NB4 (cell line): ENCODE data around the gene MACROD2.

Experiments
- CTCF ChIP-seq: IDR thresholded peaks from one replicate; pipeline ENCODE4 v1.5.1; 2012; ENCODE audit warnings: low read depth, low read length
- POLR2A ChIP-seq: IDR thresholded peaks from 2 replicates; pipeline ENCODE4 v1.6.1; 2011; ENCODE audit warnings: mild to moderate bottlenecking; ENCODE audit not compliant: insufficient read length; ENCODE audit errors: extremely low read depth

- TF ChIP-seq CTCF: no peak
- no peak for TF ChIP-seq POLR2A
Measured at GRCh38 chr20:15396026-15396425, 1400.7 kb downstream of the MACROD2 start.
